Iris pigment epithelial cell (primary cell): ENCODE measurements around the gene GLRX3.

Experiments used
- DNase-seq: peaks from one replicate; pipeline ENCODE4 v3.0.0-alpha.2; 2011; ENCODE audit warnings: low read depth

GLRX3 gene

GRCh38 chr10:130137659-130138478 is 1.7 kb downstream of the GLRX3 start:
- no peak for DNase-seq

GRCh38 chr10:130138479-130138866 is 2.3 kb downstream of the GLRX3 start:
- peak; percentile 76 for DNase-seq

GRCh38 chr10:130140425-130140824 is 4.2 kb downstream of the GLRX3 start:
- no peak for DNase-seq

- no peak for DNase-seq
Observed at GRCh38 chr10:130141038-130141437, 4.8 kb downstream of the GLRX3 start.

- peak; percentile 47 for DNase-seq
Observed at GRCh38 chr10:130141460-130141859, 5.3 kb downstream of the GLRX3 start.

GRCh38 chr10:130141878-130142277 is 5.7 kb downstream of the GLRX3 start:
- DNase-seq: no peak

GRCh38 chr10:130146042-130146441 is 9.9 kb downstream of the GLRX3 start:
- DNase-seq: no peak

GRCh38 chr10:130159192-130159794 is 23.1 kb downstream of the GLRX3 start:
- DNase-seq: no peak

- DNase-seq: peak; percentile 57
Observed at GRCh38 chr10:130160775-130161174, 24.6 kb downstream of the GLRX3 start.

- no peak for DNase-seq
Observed at GRCh38 chr10:130161331-130161730, 25.1 kb downstream of the GLRX3 start.

GRCh38 chr10:130167193-130167592 is 31.0 kb downstream of the GLRX3 start:
- DNase-seq: no peak

- no peak for DNase-seq
Observed at GRCh38 chr10:130167707-130168106, 31.5 kb downstream of the GLRX3 start.

GRCh38 chr10:130169136-130169859 is 33.1 kb downstream of the GLRX3 start:
- peak; percentile 82 for DNase-seq

- DNase-seq: no peak
Observed at GRCh38 chr10:130171196-130171595, 35.0 kb downstream of the GLRX3 start.

- DNase-seq: no peak
Observed at GRCh38 chr10:130174328-130174727, 38.1 kb downstream of the GLRX3 start.

GRCh38 chr10:130175074-130175473 is 38.9 kb downstream of the GLRX3 start:
- DNase-seq: no peak

GRCh38 chr10:130177250-130177649 is 41.1 kb downstream of the GLRX3 start:
- DNase-seq: no peak

GRCh38 chr10:130179640-130180039 is 43.4 kb downstream of the GLRX3 start:
- peak; percentile 87 for DNase-seq

GRCh38 chr10:130180416-130180815 is 44.2 kb downstream of the GLRX3 start:
- no peak for DNase-seq

- no peak for DNase-seq
Observed at GRCh38 chr10:130181858-130182257, 45.7 kb downstream of the GLRX3 start.

- no peak for DNase-seq
Observed at GRCh38 chr10:130185591-130185990, 49.4 kb downstream of the GLRX3 start.

- no peak for DNase-seq
Observed at GRCh38 chr10:130188195-130189175, 52.3 kb downstream of the GLRX3 start.
